Right renal pelvis (tissue), 4 donors: ENCODE data around the gene KCNIP3. TPM values are rescaled to one million over a fixed set of nuclear protein-coding genes. Genes with fewer than 3 reads are reported as not detected.
"Not testable (repeated sequence)": the region's sequence is repeated elsewhere in the genome, so short reads cannot be mapped to it uniquely, and the experiment has no call there.

Source experiments
- DNase-seq, 4 donors: peaks; one replicate each; pipeline ENCODE4 v3.0.0-alpha.2; 2013; ENCODE audit warnings: low read depth in 4 of 4, low spot score in 3 of 4, missing footprints in 1 of 4
- polyA plus RNA-seq, 4 donors: library from polyadenylated mRNA; unstranded; fragments of 120-200 nt; gene quantifications; one replicate each; pipeline ENCODE4 v1.2.1, GENCODE V29; 2013; ENCODE audit not compliant: insufficient read length in 4 of 4

KCNIP3 gene
- polyA plus RNA-seq, 4 donors = 14.6 to 16.8 (median 15.3) TPM

- peak in 1 of 4 donors; percentile 42 for DNase-seq
Observed at GRCh38 chr2:95345081-95345562, 48.0 kb downstream of the KCNIP3 start.

GRCh38 chr2:95345563-95346230 lies 48.5 kb downstream of the KCNIP3 start:
- DNase-seq = peak; percentile 66 to 75 (median 70)

GRCh38 chr2:95346231-95346737 lies 49.1 kb downstream of the KCNIP3 start:
- no peak for DNase-seq

DNA sequence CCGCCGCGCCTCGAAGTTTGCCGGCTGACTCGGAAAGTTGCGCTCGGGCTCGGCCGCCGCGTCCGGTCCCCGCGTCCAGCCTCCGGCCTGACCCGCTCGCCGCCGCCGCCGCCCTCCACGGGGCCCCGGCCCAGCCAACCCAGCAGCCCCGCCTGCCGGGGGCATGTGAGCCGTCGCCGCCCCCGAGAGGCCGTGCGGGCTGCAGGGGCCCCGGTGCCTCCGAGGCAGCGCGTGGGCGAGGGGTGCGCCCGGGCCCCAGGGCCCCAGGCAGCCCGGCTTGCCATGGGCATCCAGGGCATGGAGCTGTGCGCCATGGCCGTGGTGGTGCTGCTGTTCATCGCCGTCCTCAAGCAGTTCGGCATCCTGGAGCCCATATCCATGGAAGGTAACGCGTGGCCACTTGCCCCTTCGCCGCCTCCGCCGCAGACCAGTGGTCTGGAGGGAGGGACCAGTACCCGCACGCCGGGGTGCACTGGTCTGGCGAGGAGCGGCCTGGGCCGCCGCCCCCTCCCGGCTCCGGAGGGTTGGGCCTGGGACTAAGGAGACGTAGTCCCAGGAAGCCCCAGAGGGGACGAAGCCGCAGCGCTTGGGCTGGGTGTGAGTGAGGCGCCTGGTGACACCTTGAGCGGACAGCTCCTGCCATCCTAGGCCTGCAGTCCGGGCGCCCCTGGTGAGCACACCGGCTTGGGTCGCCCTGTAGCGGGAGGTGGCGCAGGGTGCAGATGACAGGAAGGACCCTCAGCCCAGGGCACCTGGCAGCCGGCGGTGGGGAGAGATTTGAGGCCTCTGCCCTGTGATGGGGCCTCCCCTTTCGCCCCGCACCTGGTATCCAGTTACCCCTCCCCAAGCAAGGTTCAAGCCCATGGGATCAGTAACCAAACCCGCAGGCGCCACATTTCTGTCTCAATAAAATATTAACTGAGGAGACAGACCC lies 49.9 kb downstream of the KCNIP3 start:
- DNase-seq = no peak

- no peak for DNase-seq
Observed at GRCh38 chr2:95347681-95348608, 50.8 kb downstream of the KCNIP3 start.

DNA sequence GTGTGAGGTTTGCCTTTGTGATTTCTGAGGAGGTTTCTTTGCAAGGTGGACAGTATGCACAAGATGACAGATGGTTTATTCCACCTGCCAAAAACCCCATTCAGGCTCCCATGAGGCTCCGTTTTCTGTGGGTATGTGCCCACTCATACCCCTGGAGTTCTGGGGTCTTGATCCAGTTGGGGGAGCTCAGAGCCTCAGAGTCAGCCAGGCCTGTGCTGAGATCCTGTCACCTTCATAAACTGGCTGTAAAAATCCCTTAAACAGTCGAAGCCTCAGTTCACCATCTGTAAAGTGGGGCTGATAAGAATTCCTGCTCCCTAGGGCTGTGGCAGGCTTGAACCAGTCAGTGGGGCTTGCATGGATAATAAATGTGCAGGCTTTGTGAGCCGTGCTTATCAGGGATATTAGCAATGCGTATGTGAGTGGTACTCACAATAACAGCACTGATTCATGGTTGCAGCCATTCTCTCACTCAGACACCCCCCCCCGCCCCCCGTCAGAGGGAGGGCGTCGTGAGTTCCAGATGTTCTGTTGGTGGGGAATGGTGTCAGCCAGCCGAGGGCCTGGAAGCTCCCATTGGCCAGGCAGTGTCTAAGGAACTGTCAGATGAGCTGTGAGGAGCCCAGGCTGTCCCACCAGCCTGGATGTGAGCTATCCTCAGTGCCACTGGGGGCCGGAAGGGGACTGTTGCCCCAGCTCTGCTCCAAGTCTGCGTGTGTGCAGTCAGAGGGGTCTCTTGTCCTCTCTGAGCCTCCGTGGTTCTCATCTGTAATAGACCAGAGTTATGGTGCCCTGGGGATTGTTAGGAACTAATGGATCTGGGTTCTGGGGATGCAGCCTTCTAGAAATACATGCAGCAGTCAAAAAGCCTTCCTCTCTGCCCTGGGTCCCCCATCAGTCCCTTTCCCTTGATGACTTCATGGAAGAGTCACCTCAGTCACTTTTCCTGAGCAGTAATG lies 51.7 kb downstream of the KCNIP3 start:
- DNase-seq = no peak

GRCh38 chr2:95349568-95350322 lies 52.6 kb downstream of the KCNIP3 start:
- DNase-seq = no peak

GRCh38 chr2:95350368-95350767 lies 53.2 kb downstream of the KCNIP3 start:
- DNase-seq = no peak

DNA sequence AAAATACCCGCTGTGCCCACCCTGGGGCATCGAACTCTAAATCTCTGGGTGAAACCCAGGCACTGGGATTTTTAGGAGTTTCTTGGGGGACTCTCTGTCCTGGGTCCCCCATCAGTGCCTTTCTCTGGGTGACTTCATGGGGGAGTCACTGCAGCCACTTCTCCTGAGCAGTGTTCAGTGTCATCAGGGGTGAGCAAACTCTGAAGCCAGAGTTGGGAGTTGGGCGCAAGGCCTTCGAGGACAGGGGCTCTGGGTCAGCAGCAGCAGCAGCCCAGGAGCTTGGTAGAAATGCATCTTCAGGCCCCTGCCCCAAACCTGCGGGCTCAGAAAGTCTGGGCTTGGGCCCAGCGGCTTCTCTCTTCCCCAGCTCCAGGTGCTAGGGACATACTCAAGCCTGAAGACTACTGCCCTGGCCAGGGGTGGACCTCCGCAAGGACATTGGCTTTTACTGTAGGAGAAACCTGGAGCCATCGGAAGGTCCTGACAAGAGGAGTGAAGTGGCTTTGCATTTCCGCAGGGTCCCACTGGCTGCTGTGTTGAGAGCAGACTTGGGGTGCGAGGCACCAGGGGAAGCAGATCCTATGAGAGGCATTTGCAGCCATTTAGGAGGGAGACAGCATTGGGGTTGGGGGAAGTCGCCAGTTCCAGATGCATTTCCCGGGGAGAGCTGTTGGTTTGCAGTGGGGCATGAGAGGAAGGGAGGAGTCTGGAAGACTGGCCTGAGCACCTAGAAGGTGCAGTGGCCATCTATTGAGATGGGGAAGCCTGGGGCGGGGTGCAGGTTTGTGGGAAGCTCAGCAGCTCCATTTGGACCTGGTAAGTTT lies 53.8 kb downstream of the KCNIP3 start:
- DNase-seq = no peak

GRCh38 chr2:95351598-95351915 lies 54.4 kb downstream of the KCNIP3 start:
- no peak for DNase-seq

DNA sequence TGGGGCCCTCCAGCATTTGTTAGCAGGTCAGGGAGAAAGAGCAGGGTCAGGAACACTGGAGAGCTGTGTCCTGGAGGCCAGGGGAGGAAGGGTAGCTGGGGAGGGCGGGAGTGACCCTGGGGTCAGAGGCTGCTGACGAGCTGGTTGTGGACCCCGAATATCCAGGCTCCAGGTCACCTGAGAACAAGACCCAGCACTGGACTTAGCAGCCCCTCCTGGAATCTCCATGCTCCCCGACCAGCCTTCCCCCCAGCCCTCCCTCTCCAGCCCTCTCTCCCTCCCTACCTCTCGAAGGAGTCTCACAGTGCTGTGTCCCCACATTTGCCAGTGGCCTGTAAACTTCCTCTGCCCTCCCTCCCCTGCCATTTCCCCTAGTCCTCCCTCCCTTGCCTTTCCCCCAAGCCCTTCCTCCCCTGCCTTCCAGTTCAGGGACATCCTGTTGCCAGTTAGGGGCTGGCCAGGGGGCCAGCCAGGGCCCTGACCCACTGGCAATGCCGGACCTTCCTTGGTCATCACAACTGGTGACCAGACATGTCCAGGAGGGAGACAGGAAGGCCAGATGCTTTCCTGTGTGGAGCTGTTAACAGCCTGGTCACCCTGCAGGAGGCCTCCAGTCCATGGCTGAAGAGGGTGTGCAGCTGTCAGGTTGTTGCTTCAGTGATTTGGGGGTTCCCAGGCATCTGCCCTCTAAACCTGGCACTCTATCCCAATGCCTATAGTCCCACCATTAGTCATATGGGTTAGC lies 55.3 kb downstream of the KCNIP3 start:
- DNase-seq = no peak

DNA sequence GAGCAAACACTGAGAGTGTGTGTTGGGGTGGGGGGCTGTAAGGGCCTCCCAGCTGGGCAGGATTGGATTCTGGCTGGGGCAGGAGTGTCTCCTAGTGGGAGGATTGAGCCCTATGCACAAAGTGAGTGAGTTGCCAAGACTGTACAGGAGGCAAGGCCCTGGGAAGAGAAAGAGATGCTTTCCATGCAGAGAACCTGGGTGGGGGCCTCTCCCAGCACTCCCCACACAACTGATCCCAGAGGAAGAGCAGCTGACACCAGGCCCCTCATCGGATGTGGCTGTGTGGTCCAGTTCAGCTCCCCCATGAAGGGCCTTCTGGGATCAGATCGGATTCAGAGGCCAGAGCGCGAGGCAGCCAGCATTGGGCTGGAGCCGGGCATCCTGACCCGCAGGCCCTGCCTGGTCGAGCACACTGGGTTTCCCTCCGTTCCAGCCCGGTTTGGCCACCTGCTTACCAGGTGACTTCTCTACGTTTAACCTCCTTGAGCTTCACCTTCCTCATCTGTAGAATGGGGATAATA lies 56.0 kb downstream of the KCNIP3 start:
- DNase-seq = no peak

DNA sequence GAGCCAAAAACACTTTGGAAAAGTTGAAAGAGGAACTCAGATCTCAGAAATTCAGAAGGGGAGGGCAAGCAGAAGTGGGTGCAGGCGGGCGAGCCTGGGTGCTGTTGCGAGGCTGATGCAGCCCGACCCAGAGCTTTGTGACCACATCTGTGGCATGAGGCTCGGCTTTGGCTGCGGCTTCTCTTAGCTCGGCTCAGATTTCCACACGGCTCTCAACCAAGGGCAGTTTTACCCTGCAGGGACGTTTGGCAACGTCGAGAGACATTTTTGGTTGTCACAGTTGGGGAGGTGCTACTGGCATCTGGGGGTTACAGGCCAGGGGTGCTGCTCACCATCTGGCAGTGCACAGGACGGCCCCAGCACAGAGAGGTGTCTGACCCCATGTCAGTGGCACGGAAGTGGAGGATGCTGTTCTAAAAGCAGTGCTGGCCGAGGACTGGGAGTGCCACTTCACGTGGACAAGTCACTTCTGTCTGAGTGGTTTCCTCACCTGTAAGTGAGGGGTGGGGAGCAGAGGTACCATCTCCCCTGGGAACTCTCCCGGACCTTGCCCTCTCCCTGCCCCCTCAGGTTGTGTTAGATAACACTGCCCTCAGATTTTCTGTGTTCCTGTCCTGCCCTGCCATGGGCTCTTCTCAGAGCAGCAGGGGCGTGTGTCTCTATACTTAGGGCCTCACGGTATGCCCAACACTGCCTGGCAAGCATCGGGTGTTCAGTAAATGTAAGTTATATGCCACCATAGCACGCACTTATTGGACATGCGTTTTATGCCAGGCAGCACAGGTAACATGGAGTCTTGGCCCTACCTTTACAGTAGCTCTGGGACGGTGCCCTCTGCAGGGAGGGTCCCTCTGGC lies 56.7 kb downstream of the KCNIP3 start:
- DNase-seq = no peak

DNA sequence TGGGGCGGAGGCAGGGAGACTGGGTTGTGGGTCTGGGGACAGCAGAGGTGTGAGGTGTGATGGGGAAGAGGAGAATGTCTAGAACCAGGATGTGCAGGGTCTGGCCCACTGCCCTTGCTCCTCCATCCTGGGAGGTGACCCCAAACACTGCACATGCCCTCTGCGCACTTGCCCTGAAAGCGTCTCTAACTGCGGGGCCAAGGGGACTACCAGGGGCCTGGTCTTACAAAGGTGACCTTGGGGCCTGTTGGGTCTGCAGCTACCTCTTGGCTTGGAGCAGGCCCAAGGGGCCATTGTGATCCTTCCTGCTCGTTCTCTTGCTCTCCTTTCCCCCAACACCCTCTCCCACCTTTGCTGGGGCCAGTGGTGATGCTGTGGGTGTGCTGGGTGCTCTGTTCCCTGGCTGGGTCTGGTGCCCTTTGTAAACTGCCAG lies 57.3 kb downstream of the KCNIP3 start:
- no peak for DNase-seq

- DNase-seq = no peak
Observed at GRCh38 chr2:95354925-95355324, 57.8 kb downstream of the KCNIP3 start.

- not testable (repeated sequence) for DNase-seq
Observed at GRCh38 chr2:95355486-95355885, 58.3 kb downstream of the KCNIP3 start.
